GM21390 (cell line): Measurements from ENCODE around the gene SLBP.
"Not testable (repeated sequence)": the region's sequence is repeated elsewhere in the genome, so short reads cannot be mapped to it uniquely, and the experiment has no call there.

Experiments used
- ATAC-seq: cut with Tn5 transposase; IDR thresholded peaks from one replicate; pipeline ENCODE4 v1.9.1; 2021; ENCODE audit not compliant: unreplicated experiment

Gene SLBP

GRCh38 chr4:1713003-1713851, 1.1 kb upstream of the SLBP start:
- no peak for ATAC-seq

GRCh38 chr4:1711571-1712215, 426 bp downstream of the SLBP start:
- peak; percentile 11 for ATAC-seq

GRCh38 chr4:1711055-1711570, 1.0 kb downstream of the SLBP start:
- ATAC-seq: no peak

- no peak for ATAC-seq
These were observed 3.5 kb downstream of the SLBP start for GRCh38 chr4:1708581-1708980.

- no peak for ATAC-seq
These were observed 5.8 kb downstream of the SLBP start for GRCh38 chr4:1706358-1706757.

GRCh38 chr4:1705732-1706131, 6.4 kb downstream of the SLBP start:
- no peak for ATAC-seq

- no peak for ATAC-seq
These were observed 8.3 kb downstream of the SLBP start for GRCh38 chr4:1703867-1704266.

- ATAC-seq: not testable (repeated sequence)
These were observed 10.4 kb downstream of the SLBP start for GRCh38 chr4:1701671-1702070.

- ATAC-seq: no peak
These were observed 16.2 kb downstream of the SLBP start for GRCh38 chr4:1695913-1696312.

- no peak for ATAC-seq
These were observed 18.8 kb downstream of the SLBP start for GRCh38 chr4:1693131-1693896.

GRCh38 chr4:1691737-1692373, 20.3 kb downstream of the SLBP start:
- no peak for ATAC-seq

- ATAC-seq: no peak
These were observed 21.4 kb downstream of the SLBP start for GRCh38 chr4:1690698-1691097.

- ATAC-seq: no peak
These were observed 25.6 kb downstream of the SLBP start for GRCh38 chr4:1686440-1687036.

GRCh38 chr4:1685235-1686150, 26.6 kb downstream of the SLBP start:
- ATAC-seq: no peak

- no peak for ATAC-seq
These were observed 27.4 kb downstream of the SLBP start for GRCh38 chr4:1684506-1685234.

- peak; percentile 83 for ATAC-seq
These were observed 28.2 kb downstream of the SLBP start, which contains the start of gene FAM53A for GRCh38 chr4:1683736-1684505. FAM53A (minus strand) TSS chr4:1684313; CDS start chr4:1668741, 15,572 bp downstream.

- ATAC-seq: no peak
These were observed 28.8 kb downstream of the SLBP start for GRCh38 chr4:1683261-1683735.

GRCh38 chr4:1682860-1683259, 29.3 kb downstream of the SLBP start:
- no peak for ATAC-seq
